GM19372 (cell line): Measurements from ENCODE around the gene COL20A1.

Experiments
- ATAC-seq: cut with Tn5 transposase; IDR thresholded peaks from one replicate; pipeline ENCODE4 v1.9.1; 2021; ENCODE audit warnings: mild to moderate bottlenecking, low read depth, moderate library complexity; ENCODE audit not compliant: unreplicated experiment

Gene COL20A1

DNA sequence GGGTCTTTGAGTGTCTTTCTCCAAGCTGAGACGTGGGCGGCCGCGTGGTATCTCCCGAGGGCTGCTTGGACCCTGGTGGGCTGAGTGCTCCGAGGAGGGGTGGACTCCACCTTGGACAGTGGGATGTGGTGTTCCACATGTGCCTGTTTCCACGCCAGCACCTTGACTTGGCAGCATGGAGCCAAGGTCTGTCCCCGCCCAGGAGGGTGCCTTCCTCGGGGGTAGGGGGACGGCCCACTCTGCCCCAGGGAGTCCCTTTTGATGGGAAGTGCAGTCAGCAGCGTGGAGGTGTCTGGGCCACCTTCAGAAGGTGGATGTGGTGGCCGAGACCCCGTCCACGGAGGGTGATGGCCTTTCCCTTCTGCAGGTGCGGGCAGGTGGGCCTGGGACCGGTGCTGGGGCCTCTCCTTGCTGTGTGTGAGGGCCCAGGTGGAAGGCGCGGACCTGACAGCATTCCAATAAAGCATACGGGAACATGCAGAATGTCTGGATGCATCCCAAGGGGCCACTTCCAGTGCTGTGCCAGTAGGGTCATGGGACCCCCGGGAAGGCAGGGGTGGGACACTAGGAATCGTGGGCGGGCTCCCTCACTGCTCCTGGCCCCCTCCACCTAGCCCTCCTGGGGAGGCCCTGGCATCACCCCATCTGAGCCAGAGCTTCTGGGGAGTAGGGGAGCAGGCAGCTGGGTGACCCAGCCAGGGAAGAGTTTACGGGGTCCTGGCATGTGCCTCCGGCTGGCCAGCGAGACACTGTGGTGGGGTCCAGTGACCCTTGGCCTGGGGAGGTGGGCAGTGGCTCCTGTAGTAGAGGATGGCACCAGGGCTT is 3.5 kb upstream of the COL20A1 start:
- ATAC-seq = no peak

GRCh38 chr20:63290136-63290676 is 2.8 kb upstream of the COL20A1 start:
- no peak for ATAC-seq

- no peak for ATAC-seq
Observed at GRCh38 chr20:63290677-63291472, 2.1 kb upstream of the COL20A1 start.

- ATAC-seq = no peak
Observed at GRCh38 chr20:63291811-63292210, 1.2 kb upstream of the COL20A1 start.

DNA sequence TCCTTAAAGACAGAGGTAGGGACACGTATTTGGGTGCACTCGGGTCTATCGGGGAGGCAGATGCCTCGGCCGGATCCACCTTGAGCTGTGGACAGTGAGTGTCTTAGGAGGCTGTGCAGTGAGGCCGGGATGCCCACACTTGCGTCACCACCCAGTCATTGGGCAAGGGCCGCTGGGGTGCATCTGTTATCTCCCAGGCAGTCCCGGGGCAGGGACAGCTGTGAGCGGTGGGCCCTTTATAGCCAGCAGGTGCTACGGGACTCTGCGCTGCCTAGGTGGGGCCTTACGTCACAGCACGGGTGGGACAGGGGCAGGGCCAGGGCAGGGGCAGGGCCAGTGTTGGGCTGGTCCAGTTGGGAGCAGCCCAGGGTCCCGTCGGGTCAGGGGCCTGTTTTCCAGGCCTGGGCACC is 689 bp upstream of the COL20A1 start:
- no peak for ATAC-seq

- ATAC-seq = no peak
Observed at GRCh38 chr20:63293456-63293855, 470 bp downstream of the COL20A1 start.

GRCh38 chr20:63293871-63294535 is 1.0 kb downstream of the COL20A1 start:
- ATAC-seq = no peak

- ATAC-seq = no peak
Observed at GRCh38 chr20:63294536-63294900, 1.5 kb downstream of the COL20A1 start.

- ATAC-seq = no peak
Observed at GRCh38 chr20:63295018-63295417, 2.0 kb downstream of the COL20A1 start.

GRCh38 chr20:63295422-63295821 is 2.4 kb downstream of the COL20A1 start:
- ATAC-seq = no peak

DNA sequence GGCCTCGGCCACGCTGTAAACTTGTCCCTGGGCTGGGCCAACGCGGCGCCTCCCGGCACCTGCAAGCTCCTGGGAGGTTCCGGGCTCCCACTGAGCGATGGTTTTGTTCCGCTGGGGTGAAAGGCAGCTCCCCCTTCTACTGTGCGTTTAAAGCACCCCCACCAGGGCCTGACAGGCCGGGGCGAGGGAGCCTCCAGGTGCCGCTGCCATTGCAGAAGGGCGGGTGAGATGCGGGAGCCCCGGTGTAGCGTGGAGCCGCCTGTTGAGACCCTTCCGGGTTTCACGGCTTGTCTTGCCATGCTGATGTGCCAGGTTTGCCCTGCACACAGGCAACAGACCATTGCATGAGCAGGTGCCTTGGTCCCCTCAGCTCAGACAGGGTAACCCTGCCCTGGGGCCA is 2.9 kb downstream of the COL20A1 start:
- no peak for ATAC-seq

DNA sequence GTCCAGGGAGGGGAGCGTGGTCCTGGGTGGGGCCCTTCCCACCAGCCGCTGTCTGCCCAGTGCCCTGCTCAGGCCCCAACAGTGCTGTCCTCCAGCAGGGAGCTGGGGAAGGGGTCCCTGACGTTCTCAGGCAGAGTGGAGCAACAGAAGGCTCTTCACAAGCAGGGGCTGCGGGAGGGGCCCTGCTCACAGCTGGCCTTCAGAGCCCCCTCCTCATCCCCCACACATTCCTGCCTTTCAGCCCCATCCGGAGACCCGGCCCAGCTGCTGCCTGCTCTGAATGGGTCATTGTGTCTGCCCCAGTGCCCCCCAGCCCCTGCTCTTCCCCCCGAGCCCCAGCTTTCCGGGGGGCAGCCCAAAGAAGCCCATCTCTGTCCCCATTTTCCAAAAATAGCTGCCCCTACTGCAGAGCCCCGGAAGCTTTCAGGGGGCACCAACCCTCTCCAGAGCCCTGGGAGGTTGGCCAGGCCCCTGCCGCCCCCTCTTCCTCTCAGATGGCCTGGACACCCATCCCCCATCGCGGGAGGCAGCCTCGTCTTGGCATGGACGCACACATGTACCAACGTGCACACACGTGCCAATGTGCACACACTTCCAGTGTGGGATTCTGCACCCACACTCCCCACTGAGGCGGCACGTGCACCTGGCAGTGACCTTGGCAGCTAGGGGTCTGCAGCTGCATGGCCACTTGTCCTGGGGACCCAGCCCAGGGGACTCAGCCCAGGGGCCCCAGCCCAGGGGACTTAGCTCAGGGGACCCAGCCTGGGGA is 3.7 kb downstream of the COL20A1 start:
- ATAC-seq = no peak

DNA sequence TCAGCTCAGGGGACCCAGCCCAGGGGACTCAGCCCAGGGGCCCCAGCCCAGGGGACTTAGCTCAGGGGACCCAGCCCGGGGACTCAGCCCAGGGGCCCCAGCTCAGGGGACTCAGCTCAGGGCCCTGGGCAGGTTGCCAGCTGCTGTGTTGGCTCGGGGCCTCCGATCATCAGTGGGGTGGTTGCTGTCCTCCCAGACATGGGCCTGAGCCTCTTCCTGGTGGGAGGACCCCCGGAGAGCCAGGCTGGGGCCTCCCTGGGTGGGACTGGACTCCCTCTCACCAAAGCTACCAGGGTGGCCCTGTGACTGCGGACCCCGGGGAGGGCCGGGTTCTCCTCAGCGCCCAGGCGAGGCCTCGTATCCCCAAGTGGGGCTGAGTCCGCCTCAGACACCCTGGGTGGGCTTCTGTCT is 4.4 kb downstream of the COL20A1 start:
- ATAC-seq = no peak

- no peak for ATAC-seq
Observed at GRCh38 chr20:63297796-63298572, 5.0 kb downstream of the COL20A1 start.

GRCh38 chr20:63298731-63299312 is 5.8 kb downstream of the COL20A1 start:
- ATAC-seq = no peak

GRCh38 chr20:63301671-63302070 is 8.7 kb downstream of the COL20A1 start:
- ATAC-seq = no peak

- ATAC-seq = no peak
Observed at GRCh38 chr20:63303095-63303666, 10.2 kb downstream of the COL20A1 start.

- no peak for ATAC-seq
Observed at GRCh38 chr20:63305393-63305792, 12.4 kb downstream of the COL20A1 start.
